OCI-LY3 (cell line): ENCODE results near the gene WDR27.

Source experiments
- EZH2phosphoT487 ChIP-seq: fragments of 200-600 bp; shearing (Covaris generic); IDR thresholded peaks from 2 replicates; pipeline ENCODE4 v1.6.1; 2018; ENCODE audit warnings: antibody characterized with exemption, mixed run types, low read depth
- TF ChIP-seq, protein P1 (sequence below): fragments of 200-600, 300-600 bp; sonication (generic); IDR thresholded peaks from 2 replicates; pipeline ENCODE4 v1.5.1; 2014; ENCODE audit warnings: antibody characterized with exemption, low read length, low read depth

DNA sequence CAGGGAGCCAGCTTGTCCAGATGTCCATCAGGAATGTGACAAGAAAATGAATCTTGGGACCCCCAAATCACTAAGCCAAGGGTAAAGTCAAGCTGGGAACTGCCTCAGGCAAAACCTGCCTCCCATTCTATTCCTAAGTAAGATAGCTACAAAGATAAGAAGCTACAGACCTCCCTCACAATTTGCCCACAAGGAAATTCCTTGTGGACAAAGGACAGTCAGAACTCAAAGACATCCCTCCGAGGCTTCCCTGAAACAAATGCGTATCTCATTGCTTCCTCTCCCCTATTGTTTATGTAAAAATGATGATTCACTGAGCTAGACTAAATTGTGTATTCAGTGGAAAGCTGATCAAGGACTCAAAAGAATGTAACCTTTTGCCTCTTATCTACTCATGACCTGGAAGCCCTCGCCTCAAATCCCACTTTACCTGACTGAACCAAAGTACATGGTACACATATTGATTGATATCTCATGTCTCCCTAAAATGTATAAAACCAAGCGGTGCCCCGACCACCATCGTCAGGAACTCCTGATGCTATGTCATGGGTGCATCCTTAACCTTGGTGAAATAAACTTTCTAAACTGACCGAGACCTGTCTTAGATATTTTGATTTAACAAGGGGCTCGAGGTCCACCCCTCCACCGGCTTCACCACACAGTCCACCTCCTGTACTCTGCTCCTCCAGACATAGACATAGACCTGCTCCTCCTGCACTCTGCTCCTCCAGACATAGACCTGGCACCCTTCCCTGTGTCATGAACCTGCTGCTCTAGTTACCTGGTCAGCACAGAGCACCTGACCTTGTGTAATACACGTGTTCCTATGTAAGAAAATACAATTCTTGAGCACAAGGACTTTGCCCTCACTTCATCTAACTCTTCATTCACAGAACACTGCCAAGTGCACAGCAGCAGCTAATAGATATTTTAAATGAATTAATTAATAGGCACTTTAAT lies 81.4 kb downstream of the WDR27 start:
- TF ChIP-seq, protein P1, sequence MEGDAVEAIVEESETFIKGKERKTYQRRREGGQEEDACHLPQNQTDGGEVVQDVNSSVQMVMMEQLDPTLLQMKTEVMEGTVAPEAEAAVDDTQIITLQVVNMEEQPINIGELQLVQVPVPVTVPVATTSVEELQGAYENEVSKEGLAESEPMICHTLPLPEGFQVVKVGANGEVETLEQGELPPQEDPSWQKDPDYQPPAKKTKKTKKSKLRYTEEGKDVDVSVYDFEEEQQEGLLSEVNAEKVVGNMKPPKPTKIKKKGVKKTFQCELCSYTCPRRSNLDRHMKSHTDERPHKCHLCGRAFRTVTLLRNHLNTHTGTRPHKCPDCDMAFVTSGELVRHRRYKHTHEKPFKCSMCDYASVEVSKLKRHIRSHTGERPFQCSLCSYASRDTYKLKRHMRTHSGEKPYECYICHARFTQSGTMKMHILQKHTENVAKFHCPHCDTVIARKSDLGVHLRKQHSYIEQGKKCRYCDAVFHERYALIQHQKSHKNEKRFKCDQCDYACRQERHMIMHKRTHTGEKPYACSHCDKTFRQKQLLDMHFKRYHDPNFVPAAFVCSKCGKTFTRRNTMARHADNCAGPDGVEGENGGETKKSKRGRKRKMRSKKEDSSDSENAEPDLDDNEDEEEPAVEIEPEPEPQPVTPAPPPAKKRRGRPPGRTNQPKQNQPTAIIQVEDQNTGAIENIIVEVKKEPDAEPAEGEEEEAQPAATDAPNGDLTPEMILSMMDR: no peak
- no peak for TF ChIP-seq EZH2phosphoT487
